Measurements from ENCODE around the gene FAM89B.

GRCh38 chr11:65593518-65594414 lies 21.4 kb downstream of the FAM89B start:
- peak; percentile 35 to 78 (median 60) for TF ChIP-seq CTCF (IDR thresholded peaks at IDR 0.05 in 8 of 11, conservative IDR thresholded peaks at IDR 0.05 in 3 of 11)
- no peak for TF ChIP-seq POLR2A (IDR thresholded peaks at IDR 0.05)

Measured in spleen (tissue), 7 donors.